ENCODE data around the gene AUTS2. TPM values are rescaled to one million over a fixed set of nuclear protein-coding genes. Genes with fewer than 3 reads are reported as not detected.

Gene AUTS2
- total RNA-seq, 1 donor from 2014 or later, result 49.8 TPM

- DNase-seq (ENCODE audit: low spot score), result no peak
These were observed 773.4 kb downstream of the AUTS2 start for GRCh38 chr7:70371652-70372051.

GRCh38 chr7:70372768-70373515 lies 774.7 kb downstream of the AUTS2 start:
- DNase-seq (ENCODE audit: low spot score), result no peak

GRCh38 chr7:70374772-70375533 lies 776.7 kb downstream of the AUTS2 start:
- DNase-seq (ENCODE audit: low spot score), result no peak

- DNase-seq (ENCODE audit: low spot score), result no peak
These were observed 778.3 kb downstream of the AUTS2 start for GRCh38 chr7:70376561-70377031.

GRCh38 chr7:70377957-70378356 lies 779.7 kb downstream of the AUTS2 start:
- DNase-seq (ENCODE audit: low spot score), result no peak

GRCh38 chr7:70379210-70379609 lies 780.9 kb downstream of the AUTS2 start:
- no peak for DNase-seq (ENCODE audit: low spot score)

GRCh38 chr7:70380421-70381015 lies 782.2 kb downstream of the AUTS2 start:
- DNase-seq (ENCODE audit: low spot score), result no peak

- no peak for DNase-seq (ENCODE audit: low spot score)
These were observed 784.9 kb downstream of the AUTS2 start for GRCh38 chr7:70383066-70383782.

- no peak for DNase-seq (ENCODE audit: low spot score)
These were observed 785.7 kb downstream of the AUTS2 start for GRCh38 chr7:70384024-70384423.

GRCh38 chr7:70384891-70385290 lies 786.6 kb downstream of the AUTS2 start:
- peak; percentile 40 for DNase-seq (ENCODE audit: low spot score)

GRCh38 chr7:70387217-70387616 lies 788.9 kb downstream of the AUTS2 start:
- DNase-seq (ENCODE audit: low spot score), result no peak

- DNase-seq (ENCODE audit: low spot score), result no peak
These were observed 791.4 kb downstream of the AUTS2 start for GRCh38 chr7:70389531-70390151.

GRCh38 chr7:70390251-70390650 lies 792.0 kb downstream of the AUTS2 start:
- no peak for DNase-seq (ENCODE audit: low spot score)

- DNase-seq (ENCODE audit: low spot score), result peak; percentile 83
These were observed 794.1 kb downstream of the AUTS2 start for GRCh38 chr7:70392256-70392876.

GRCh38 chr7:70392877-70393435 lies 794.7 kb downstream of the AUTS2 start:
- no peak for DNase-seq (ENCODE audit: low spot score)

- DNase-seq (ENCODE audit: low spot score), result no peak
These were observed 795.7 kb downstream of the AUTS2 start for GRCh38 chr7:70393956-70394355.

GRCh38 chr7:70400829-70401380 lies 802.6 kb downstream of the AUTS2 start:
- DNase-seq (ENCODE audit: low spot score), result no peak

- no peak for DNase-seq (ENCODE audit: low spot score)
These were observed 803.8 kb downstream of the AUTS2 start for GRCh38 chr7:70402069-70402468.

GRCh38 chr7:70405241-70405640 lies 807.0 kb downstream of the AUTS2 start:
- peak; percentile 61 for DNase-seq (ENCODE audit: low spot score)

All from umbilical cord (tissue), 2 donors.